ENCODE measurements around the gene RPIA. TPM values are rescaled to one million over a fixed set of nuclear protein-coding genes. Genes with fewer than 3 reads are reported as not detected.

Gene RPIA
- total RNA-seq, 1 donor from 2014 or later: 18.0 TPM

DNA sequence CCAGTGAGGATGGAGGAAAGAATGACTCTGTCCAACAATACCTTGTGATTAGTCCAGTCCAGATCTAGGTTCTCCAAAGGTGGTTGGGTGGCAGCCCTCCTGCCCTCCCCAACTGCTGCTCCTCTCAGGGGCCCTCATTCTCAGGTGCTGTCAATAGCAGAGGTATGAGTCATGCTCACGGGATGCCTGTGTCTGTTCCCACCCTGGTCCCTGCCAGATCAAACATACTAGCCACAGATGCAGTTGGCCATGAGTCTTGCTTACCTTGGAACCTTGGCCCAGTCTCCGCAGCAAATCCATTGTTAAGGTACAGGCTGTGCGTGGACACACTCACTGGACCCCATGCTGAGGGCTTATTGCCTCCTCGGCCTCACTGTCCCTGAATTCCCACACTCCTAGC, 24.9 kb upstream of the RPIA start:
- no peaks in the 10 kb centered on the region for H3K36me3 ChIP-seq
- intact Hi-C loops (cut with micrococcal nuclease): no loop called here
- TF ChIP-seq CTCF (IDR thresholded peaks at IDR 0.05; ENCODE audit: borderline replicate concordance): no peak

DNA sequence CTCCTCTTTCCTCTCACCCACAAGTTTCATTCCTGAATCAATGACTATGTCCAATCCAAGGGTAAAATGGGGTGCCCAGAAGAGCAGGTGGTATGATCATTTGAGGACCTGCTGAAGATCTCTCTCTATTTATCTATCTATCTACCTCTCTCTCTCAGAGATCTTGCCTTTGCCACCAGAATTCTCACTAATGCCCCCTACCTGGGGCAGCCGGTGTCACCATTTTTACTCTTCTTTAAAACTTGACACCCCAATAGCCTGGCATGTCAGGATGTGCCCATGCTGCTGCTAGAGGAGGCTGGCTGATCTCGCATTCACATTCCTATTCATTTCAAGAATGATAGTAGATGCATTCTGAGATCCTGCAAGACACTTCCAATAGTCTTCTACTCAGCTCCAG, 24.3 kb upstream of the RPIA start:
- no peak for DNase-seq
- no peaks in the 10 kb centered on the region for H3K9me3 ChIP-seq (replicated peaks)
- H3K4me3 ChIP-seq: no peak overlapping the region
- peaks cover 3% of the 10 kb centered on the region for H3K4me1 ChIP-seq
- H3K27ac ChIP-seq (replicated peaks): no peak overlapping the region
- intact Hi-C loops (cut with micrococcal nuclease): no loop called here
- no peaks in the 10 kb centered on the region for H3K36me3 ChIP-seq
- no peak for TF ChIP-seq CTCF (IDR thresholded peaks at IDR 0.05; ENCODE audit: borderline replicate concordance)
- H3K27me3 ChIP-seq (ENCODE audit: low read depth): no peaks in the 10 kb centered on the region

More for the DNA sequence above, 24.9 kb upstream of the RPIA start:
- Histone ChIP-seq H3K4me3 (no peak overlapping the region), H3K27ac (replicated peaks) (no peak overlapping the region), H3K27me3 (ENCODE audit: low read depth) (no peaks in the 10 kb centered on the region), H3K4me1 (peaks cover 3% of the 10 kb centered on the region), H3K9me3 (replicated peaks) (no peaks in the 10 kb centered on the region)
- DNase-seq: no peak

DNA sequence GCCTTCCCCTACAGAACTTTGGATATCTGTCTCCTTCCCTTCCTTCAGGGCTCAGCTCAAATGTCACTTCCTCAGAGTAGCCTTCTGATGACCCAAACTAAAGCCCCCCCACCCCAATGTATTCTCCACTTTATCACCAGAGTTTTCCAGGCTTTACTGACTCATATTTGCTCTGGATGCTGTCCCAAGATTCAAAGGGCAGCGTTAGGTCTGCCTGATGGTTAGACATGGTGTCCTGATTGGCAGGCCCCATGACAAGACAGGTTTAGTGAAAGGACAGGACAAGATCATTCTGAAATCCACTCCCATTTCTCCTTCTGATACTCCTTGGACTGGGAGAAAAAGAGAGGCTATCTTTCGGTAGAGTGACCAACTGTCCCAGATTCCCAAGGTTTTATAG, 22.6 kb upstream of the RPIA start:
- DNase-seq: no peak
- intact Hi-C loops (cut with micrococcal nuclease): no loop called here
- no peak for TF ChIP-seq CTCF (IDR thresholded peaks at IDR 0.05; ENCODE audit: borderline replicate concordance)
- no peak overlapping the region for H3K4me3 ChIP-seq
- no peaks in the 10 kb centered on the region for H3K36me3 ChIP-seq
- H3K9me3 ChIP-seq (replicated peaks): no peaks in the 10 kb centered on the region
- H3K27ac ChIP-seq (replicated peaks): no peak overlapping the region
- peaks cover 3% of the 10 kb centered on the region for H3K4me1 ChIP-seq
- H3K27me3 ChIP-seq (ENCODE audit: low read depth): no peaks in the 10 kb centered on the region

- Histone ChIP-seq H3K27ac (replicated peaks) (no peak overlapping the region), H3K4me3 (no peak overlapping the region), H3K27me3 (ENCODE audit: low read depth) (no peaks in the 10 kb centered on the region), H3K9me3 (replicated peaks) (no peaks in the 10 kb centered on the region), H3K36me3 (no peaks in the 10 kb centered on the region), H3K4me1 (peaks cover 3% of the 10 kb centered on the region)
- DNase-seq: no peak
- intact Hi-C loops (cut with micrococcal nuclease): no loop called here
- TF ChIP-seq CTCF (IDR thresholded peaks at IDR 0.05; ENCODE audit: borderline replicate concordance): peak; percentile 70
These were observed 21.8 kb upstream of the RPIA start for GRCh38 chr2:88669482-88670214.

DNA sequence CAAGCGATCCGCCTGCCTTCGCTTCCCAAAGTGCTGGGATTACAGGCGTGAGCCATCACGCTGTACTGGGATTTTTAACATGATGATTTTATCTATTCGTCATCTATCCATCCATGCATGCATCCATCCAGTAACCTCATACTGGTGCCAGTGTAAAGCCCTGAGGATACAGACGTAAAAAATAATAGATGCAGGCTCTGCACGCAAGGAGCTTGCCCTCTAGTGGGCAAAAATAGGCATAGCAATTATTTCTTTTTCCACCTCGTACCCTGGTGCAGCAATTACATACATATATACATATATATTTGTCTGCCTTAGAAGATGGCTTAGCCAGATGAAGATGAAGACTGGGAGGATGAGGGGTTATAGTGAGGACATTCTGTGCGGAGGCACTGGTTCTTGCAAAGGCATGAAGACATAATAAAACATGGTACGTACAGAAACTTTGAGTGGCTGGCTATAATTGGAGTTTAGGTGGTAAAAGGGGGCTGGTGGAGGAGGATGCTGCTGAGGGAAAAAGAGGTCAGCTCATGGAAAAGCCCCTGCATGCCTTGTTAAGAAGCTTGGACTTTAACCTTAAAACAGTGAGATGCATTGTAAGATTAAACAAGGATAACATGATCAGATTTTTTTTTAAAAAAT, 19.6 kb upstream of the RPIA start:
- peaks cover 3% of the 10 kb centered on the region for H3K4me1 ChIP-seq
- DNase-seq: no peak
- intact Hi-C loops (cut with micrococcal nuclease): loop anchor here (2.0 kb wide), 1 partner anchor 81 kb away; no protein-coding TSS in a partner anchor
- TF ChIP-seq CTCF (IDR thresholded peaks at IDR 0.05; ENCODE audit: borderline replicate concordance): peak; percentile 93
- no peaks in the 10 kb centered on the region for H3K36me3 ChIP-seq
- H3K4me3 ChIP-seq: no peak overlapping the region
- H3K9me3 ChIP-seq (replicated peaks): no peaks in the 10 kb centered on the region
- H3K27ac ChIP-seq (replicated peaks): no peak overlapping the region
- H3K27me3 ChIP-seq (ENCODE audit: low read depth): no peaks in the 10 kb centered on the region

Measured in left ventricle myocardium inferior (tissue), 1 donor.